Stimulated activated CD4-positive, alpha-beta T cell treated with anti-CD3 and anti-CD28 coated beads, TNF-alpha, amount 100 ng/mL, for 4 hours (primary cell): ENCODE measurements around the gene KIF1B.
"Not testable (repeated sequence)": the region's sequence is repeated elsewhere in the genome, so short reads cannot be mapped to it uniquely, and the experiment has no call there.

ENCODE experiments used
- DNase-seq, 3 experiments: peaks; one replicate each; pipeline ENCODE4 v3.0.0-alpha.2; 2020; ENCODE audit warnings: low read depth in 3 of 3

KIF1B gene

GRCh38 chr1:10386761-10387676 is 176.6 kb downstream of the KIF1B start:
- DNase-seq = no peak

- no peak for DNase-seq
Measured at GRCh38 chr1:10387677-10388386, 177.5 kb downstream of the KIF1B start.

- DNase-seq = no peak
Measured at GRCh38 chr1:10388387-10388715, 178.0 kb downstream of the KIF1B start.

- no peak for DNase-seq
Measured at GRCh38 chr1:10389271-10389973, 179.1 kb downstream of the KIF1B start.

GRCh38 chr1:10396870-10397269 is 186.5 kb downstream of the KIF1B start:
- DNase-seq = no peak

- no peak for DNase-seq
Measured at GRCh38 chr1:10398278-10398733, 187.9 kb downstream of the KIF1B start.

- DNase-seq = peak; percentile 94 to 97 (median 95)
Measured at GRCh38 chr1:10398734-10399443, 188.5 kb downstream of the KIF1B start, which contains the start of gene PGD. PGD (plus strand) TSS chr1:10399064; CDS start chr1:10399118, 54 bp downstream.

GRCh38 chr1:10399444-10399941 is 189.1 kb downstream of the KIF1B start:
- peak in 1 of 3 experiments; percentile 9 for DNase-seq

- DNase-seq = no peak
Measured at GRCh38 chr1:10400013-10400412, 189.6 kb downstream of the KIF1B start.

DNA sequence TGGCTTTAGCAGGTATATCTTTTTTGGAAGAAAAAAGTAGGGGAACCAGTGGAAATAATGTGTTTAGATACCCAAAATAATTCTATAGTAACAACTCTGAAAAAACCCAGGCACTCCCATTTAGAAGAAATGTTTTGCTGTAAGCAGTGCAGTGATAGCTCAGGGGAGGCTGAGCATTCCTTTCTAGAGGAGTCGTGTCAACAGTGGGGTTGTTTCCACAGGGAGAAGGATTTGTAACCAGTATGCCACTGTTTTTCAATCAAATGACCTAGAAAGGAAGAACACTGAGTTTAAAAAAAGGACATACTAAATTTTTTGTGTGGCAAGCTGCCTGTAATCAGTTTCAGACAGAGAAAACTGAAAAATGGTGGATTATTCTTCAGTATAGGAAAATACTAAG is 190.9 kb downstream of the KIF1B start:
- DNase-seq = no peak

- DNase-seq = no peak
Measured at GRCh38 chr1:10402729-10403274, 192.4 kb downstream of the KIF1B start.

- DNase-seq = no peak
Measured at GRCh38 chr1:10407201-10407600, 196.8 kb downstream of the KIF1B start.

GRCh38 chr1:10415211-10415930 is 205.0 kb downstream of the KIF1B start:
- no peak for DNase-seq

GRCh38 chr1:10415967-10416366 is 205.6 kb downstream of the KIF1B start:
- not testable (repeated sequence) for DNase-seq

- not testable (repeated sequence) for DNase-seq
Measured at GRCh38 chr1:10418741-10419140, 208.4 kb downstream of the KIF1B start.

DNA sequence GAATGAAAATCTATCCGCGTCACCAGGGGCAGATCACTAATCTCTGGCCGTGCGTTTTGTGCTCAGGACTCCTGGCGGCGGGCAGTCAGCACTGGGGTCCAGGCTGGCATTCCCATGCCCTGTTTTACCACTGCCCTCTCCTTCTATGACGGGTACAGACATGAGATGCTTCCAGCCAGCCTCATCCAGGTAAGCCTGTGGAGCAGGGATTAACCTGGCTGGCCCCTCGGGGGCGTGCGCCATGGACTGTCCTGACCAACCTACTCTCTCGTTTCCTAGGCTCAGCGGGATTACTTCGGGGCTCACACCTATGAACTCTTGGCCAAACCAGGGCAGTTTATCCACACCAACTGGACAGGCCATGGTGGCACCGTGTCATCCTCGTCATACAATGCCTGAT is 209.0 kb downstream of the KIF1B start:
- DNase-seq = no peak

GRCh38 chr1:10421637-10422036 is 211.3 kb downstream of the KIF1B start:
- no peak for DNase-seq

DNA sequence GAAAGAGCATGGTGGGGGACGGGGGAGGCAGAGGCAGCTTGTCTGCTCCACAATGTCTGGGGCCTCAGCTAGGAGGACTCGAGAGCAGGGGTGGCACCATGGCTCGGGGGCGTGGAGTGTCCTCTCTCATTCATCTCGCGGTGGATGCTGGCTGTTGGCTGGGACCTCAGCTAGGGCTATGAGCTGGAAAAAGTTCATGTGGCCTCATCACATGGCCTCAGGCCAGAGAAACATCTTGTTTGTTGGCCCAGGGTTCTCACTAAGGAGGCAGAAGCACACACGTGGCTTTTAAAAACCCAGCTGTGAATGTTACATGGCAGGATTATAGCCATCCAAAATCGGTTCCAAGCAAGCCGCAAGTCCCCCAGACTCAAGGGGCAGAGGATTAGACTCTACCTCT is 213.7 kb downstream of the KIF1B start:
- DNase-seq = no peak

- no peak for DNase-seq
Measured at GRCh38 chr1:10424651-10425050, 214.3 kb downstream of the KIF1B start.

DNA sequence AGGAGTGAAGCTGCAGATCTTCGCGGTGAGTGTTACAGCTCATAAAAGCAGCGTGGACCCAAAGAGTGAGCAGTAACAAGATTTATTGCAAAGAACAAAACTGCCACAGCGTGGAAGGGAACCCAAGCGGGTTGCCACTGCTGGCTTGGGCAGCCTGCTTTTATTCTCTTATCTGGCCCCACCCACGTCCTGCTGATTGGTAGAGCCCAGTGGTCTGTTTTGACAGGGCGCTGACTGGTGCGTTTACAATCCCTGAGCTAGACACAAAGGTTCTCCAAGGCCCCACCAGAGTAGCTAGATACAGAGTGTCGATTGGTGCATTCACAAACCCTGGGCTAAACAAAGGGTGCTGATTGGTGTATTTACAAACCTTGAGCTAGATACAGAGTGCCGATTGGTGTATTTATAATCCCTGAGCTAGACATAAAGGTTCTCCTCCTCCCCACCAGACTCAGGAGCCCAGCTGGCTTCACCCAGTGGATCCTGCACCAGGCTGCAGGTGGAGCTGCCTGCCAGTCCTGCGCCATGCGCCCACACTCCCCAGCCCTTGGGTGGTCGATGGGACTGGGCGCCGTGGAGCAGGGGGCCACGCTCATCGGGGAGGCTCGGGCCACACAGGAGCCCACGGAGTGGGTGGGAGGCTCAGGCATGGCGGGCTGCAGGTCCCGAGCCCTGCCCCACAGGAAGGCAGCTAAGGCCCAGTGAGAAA is 215.6 kb downstream of the KIF1B start:
- not testable (repeated sequence) for DNase-seq
